Measurements from ENCODE around the gene MLANA.

The MLANA gene

GRCh38 chr9:5909976-5910375 is 19.3 kb downstream of the MLANA start:
- DNase-seq, result no peak

DNA sequence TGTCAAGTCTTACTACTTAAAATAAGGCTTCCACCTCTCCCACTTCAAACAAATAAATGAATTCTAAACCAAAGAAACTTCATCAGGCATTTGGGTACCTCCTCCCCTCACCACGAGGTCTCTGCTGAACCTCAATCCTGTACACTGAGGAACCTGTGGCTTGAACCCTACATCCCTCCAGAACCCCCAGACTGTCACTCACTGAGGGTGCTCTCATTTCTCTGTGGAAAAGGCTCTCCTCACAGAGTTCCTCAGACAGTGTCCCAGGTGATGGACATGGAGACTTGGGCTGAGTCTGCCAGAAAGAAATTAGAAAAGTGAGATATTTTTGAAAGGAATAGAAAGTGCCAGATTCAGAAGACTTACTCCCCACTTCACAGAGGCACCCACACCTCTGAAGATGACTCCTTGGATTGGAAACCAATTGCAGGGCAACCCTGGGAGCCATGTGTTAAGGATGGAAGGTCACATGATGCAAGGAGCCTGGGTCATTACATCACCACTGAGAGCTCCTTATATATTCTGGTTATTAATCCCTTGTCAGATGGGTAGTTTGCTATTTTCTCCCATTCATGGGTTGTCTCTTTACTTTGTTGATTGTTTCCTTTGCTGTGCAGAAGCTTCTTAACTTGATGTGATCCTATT is 19.8 kb downstream of the MLANA start:
- DNase-seq, result no peak

- no peak for DNase-seq
These were observed 24.7 kb downstream of the MLANA start for GRCh38 chr9:5915438-5915837.

GRCh38 chr9:5917273-5917672 is 26.6 kb downstream of the MLANA start:
- DNase-seq, result no peak

- DNase-seq, result no peak
These were observed 27.2 kb downstream of the MLANA start for GRCh38 chr9:5917888-5918287.

- no peak for DNase-seq
These were observed 27.8 kb downstream of the MLANA start for GRCh38 chr9:5918460-5918859.

GRCh38 chr9:5920860-5921328 is 30.2 kb downstream of the MLANA start:
- no peak for DNase-seq

DNA sequence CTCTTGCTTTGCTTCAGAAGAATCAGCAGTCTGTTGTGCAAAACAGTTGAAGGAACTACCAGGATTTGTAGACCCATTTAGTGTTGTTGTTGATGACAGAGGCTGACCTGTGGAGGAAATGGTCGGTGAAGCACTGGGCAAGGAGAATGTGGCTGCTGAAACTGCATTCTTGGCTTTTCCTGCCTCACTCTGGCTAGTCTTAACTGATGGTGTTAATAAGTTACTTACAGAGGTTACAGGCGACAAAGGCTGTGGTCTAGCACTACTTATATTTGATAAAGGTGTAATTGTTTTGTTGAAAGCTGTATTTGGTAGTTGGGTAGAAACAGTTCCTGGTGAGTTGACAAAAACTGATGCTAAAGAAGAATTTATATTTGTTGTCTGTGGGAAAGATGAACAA is 31.5 kb downstream of the MLANA start:
- DNase-seq, result no peak

DNA sequence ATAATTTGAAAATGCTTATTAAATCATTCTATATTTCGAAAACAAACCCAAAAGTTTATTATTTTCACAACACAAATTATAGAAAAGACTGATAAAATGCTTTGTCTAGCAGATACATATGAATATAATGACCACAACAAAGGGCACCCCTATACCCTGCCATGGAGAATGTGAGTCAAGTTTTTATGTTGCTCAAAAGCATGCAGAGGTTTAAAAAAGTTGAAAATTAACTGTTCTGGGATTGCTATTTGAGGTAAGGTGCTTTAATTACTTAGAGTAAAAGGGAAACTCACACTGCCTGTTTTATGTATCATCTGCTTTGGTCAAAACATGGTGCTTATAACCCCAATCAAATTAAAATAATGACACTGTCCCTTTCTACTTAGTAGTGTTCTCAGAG is 41.0 kb downstream of the MLANA start:
- no peak for DNase-seq

DNA sequence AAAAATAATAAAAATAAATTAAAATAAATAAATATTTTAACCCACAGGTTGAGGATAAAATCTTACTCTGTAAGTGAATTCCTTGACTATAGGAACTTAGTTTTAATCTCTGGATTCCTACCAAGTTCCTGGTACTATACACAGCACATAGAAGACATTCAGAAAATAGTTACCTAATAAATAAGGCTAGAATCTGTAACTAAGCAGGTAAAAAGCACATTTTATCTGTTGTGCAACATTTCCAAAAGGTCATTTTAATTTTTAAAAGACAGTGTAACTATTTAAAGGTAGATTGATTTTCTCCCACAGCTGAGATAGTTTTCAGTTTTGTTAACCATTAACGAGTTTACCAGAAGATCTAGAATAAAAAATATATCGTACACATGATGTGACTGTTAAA is 47.8 kb downstream of the MLANA start:
- DNase-seq, result no peak

- peak; percentile 23 for DNase-seq
These were observed 48.8 kb downstream of the MLANA start for GRCh38 chr9:5939530-5939929.

DNA sequence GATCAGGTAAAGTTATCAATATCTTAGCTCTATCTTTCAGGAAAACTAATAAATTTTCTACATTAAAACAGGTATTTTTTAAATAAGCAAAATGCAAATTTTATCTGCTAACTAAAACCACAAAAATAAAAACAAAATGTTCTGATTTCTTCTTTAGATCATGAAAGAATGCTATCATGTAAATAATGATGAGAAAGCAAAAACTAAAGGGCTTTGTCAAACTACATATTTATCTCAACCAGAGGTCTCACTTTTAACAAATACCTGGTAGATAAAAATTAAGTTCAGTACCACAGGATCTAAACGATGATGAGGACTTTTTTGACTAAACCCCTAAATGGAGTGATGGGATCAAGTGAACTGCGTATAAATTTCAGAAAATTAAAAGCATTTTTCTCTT is 50.5 kb downstream of the MLANA start:
- no peak for DNase-seq

- DNase-seq, result no peak
These were observed 54.4 kb downstream of the MLANA start for GRCh38 chr9:5945112-5945511.

DNA sequence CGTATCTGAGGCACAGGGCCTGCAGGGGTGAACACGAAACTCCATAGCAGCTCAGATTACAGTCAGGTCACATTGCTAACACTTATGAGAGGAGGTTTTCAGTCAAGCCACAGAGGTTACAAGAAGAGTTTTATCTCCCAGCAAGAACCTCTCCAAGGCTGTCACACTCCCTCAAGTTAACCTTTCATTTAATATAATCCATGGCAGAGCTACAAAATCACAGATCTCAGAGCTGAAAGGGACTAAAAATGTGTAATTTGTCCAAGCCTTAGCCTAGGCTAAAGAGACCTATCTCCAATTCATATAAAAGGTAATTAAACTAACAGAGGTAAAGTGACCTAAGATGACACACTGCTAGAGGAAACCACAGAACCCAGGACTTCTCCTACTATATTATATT is 57.2 kb downstream of the MLANA start:
- no peak for DNase-seq

DNA sequence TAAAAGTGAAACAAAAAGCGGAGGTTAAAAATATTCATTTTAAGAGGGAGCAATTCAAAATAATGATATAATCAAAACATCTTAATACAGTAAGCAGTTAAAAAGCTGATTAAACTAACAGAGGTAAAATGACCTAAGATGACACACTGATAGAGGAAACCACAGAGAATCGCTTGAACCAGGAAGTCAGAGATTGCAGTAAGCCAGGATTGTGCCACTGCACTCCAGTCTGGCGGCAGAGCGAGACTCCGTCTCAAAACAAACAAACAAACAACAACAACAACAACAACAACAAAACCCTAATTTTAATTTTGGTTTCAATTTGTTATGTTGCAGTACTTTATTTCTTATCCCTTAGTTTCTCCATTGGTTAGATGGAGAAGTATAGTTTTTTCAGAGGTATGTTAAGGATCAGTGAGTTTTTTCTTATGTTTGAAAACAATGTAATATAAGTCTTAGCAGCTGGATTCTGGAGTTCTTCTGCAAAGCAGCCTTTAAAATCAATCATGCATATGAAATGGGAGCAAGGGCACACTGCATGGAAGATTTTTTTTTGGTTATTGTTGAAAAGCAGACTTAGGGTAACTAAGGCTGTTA is 58.5 kb downstream of the MLANA start:
- DNase-seq, result no peak

- no peak for DNase-seq
These were observed 59.6 kb downstream of the MLANA start for GRCh38 chr9:5950261-5950660.

DNA sequence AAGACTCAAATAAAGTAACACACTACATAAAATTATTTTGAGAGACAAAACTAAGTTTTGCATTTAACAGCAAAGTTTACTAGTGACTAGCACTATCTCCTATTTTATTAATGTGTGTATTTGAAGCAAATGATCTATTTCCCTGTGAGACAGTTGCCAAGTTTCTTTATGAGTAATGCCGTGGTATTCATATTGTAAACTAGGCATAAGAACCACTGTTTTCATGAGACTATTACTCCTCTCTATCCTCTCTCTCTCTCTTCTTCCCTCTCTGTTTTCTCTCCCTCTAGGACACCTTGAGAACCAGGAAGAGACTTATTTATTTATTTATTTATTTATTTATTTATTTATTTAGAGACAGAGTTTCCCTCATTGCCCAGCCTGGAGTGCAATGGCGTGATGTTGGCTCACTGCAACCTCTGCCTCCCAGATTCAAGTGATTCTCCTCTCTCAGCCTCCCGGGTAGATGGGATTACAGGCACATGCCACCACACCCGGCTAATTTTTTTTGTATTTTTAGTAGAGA is 61.1 kb downstream of the MLANA start:
- DNase-seq, result no peak

- no peak for DNase-seq
These were observed 63.3 kb downstream of the MLANA start for GRCh38 chr9:5953743-5954707.

GRCh38 chr9:5957166-5957565 is 66.5 kb downstream of the MLANA start:
- no peak for DNase-seq

DNA sequence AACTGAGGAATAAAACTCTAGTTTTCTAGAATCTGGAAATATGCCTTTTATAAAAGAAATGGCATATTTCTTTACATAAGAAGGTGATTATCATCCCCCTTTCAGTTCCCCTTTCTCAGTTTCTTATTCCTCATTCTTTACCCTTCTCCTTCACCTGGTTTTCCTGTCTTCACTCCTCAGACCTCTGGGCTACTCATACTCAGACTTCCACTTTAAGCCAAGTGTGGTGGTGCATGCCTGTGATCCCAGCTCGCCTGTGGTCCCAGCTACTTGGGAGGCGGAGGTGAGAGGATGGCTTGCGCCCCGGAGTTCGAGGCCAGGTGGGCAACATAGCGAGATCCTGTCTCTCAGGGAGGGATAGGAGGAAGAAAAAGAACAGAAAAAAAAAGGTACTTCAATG is 67.6 kb downstream of the MLANA start:
- DNase-seq, result no peak
